Peyer's patch (tissue), 4 donors: ENCODE measurements around the gene NARF.
"Not testable (repeated sequence)": the region's sequence is repeated elsewhere in the genome, so short reads cannot be mapped to it uniquely, and the experiment has no call there.

Experiments
- POLR2A ChIP-seq, 2 donors: fragments of 450-650 bp; IDR thresholded peaks; one replicate each; pipeline ENCODE4 v1.5.1; 2017; ENCODE audit warnings: antibody characterized with exemption in 2 of 2, mild to moderate bottlenecking in 2 of 2, moderate library complexity in 2 of 2
- TF ChIP-seq, protein P1 (sequence below), 6 experiments: fragments of 450-650 bp in 4 of 6; fragments of 200-600 bp in 2 of 6; sonication (generic) in 1 of 6; IDR thresholded peaks; one replicate each; pipeline ENCODE4 v1.5.1; 2017 to 2019; ENCODE audit warnings: antibody characterized with exemption in 6 of 6, mild to moderate bottlenecking in 3 of 6, moderate library complexity in 1 of 6

DNA sequence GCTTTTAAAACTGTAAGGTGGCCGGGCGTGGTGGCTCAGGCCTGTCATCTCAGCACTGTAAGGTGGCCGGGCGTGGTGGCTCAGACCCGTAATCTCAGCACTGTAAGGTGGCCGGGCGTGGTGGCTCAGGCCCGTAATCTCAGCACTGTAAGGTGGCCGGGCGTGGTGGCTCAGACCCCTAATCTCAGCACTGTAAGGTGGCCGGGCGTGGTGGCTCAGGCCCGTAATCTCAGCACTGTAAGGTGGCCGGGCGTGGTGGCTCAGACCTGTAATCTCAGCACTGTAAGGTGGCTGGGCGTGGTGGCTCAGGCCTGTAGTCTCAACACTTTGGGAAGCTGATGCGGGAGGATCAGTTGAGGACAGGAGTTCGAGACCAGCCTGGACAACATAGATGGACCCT, 80.5 kb downstream of the NARF start:
- TF ChIP-seq, protein P1, sequence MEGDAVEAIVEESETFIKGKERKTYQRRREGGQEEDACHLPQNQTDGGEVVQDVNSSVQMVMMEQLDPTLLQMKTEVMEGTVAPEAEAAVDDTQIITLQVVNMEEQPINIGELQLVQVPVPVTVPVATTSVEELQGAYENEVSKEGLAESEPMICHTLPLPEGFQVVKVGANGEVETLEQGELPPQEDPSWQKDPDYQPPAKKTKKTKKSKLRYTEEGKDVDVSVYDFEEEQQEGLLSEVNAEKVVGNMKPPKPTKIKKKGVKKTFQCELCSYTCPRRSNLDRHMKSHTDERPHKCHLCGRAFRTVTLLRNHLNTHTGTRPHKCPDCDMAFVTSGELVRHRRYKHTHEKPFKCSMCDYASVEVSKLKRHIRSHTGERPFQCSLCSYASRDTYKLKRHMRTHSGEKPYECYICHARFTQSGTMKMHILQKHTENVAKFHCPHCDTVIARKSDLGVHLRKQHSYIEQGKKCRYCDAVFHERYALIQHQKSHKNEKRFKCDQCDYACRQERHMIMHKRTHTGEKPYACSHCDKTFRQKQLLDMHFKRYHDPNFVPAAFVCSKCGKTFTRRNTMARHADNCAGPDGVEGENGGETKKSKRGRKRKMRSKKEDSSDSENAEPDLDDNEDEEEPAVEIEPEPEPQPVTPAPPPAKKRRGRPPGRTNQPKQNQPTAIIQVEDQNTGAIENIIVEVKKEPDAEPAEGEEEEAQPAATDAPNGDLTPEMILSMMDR (IDR thresholded peaks at IDR 0.05), result not testable (repeated sequence)
- not testable (repeated sequence) for TF ChIP-seq POLR2A (IDR thresholded peaks at IDR 0.05)
